ENCODE data around the gene TBX20. TPM values are rescaled to one million over a fixed set of nuclear protein-coding genes. Genes with fewer than 3 reads are reported as not detected.

TBX20 gene
- total and polyA plus RNA-seq, 2 of the 8 experiments (the other 6 are each of a cell fraction or from before 2014, with no cell fraction given): 0.08 to 0.26 TPM

DNA sequence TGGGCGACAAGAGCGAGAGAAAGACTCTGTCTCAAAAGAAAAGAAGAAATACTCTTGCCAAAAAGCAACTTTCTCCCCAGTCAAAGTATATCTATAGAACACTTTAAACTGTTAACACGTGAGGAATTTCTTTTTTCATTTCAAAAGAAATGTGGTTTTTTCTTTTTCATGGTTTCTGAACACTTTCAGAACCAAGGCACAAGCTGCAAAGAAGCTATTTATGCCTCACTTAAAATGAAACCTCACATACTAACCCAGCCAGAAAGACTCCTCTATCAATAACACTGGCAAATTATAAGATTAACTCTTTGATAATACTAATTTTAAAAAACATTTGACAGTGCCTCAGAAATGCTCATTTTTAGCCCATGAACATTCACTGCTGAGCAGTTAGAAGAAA is 20.9 kb downstream of the TBX20 start:
- no peaks in the 10 kb centered on the region for H3K36me3 ChIP-seq (ENCODE audit: control insufficient read depth in 2 of 4, insufficient read depth in 4 of 4, low read length in 3 of 4)

More for the DNA sequence above, 20.9 kb downstream of the TBX20 start:
- Histone ChIP-seq H3K4me3 (ENCODE audit: extremely low read depth in 1 of 4, insufficient read depth in 2 of 4, low read depth in 3 of 4, low read length in 4 of 4) (no peak overlapping the region), H3K23ac (ENCODE audit: insufficient read length) (no peak overlapping the region), H3K4ac (replicated peaks; ENCODE audit: insufficient read length, low read depth, low read length) (no peak overlapping the region), H4K20me1 (replicated peaks in 1 of 2; ENCODE audit: control insufficient read depth in 1 of 2, insufficient read depth in 2 of 2, low read length in 2 of 2) (no peaks in the 10 kb centered on the region), H2AK5ac (ENCODE audit: low read depth, low read length) (no peak overlapping the region), H2BK20ac (ENCODE audit: low read length) (no peak overlapping the region), H2BK12ac (ENCODE audit: low read depth, low read length) (no peak overlapping the region), H3K18ac (ENCODE audit: extremely low read depth, low read length) (no peak overlapping the region), H3K9me3 (ENCODE audit: insufficient read depth in 2 of 2, low read depth in 1 of 2, low read length in 1 of 2) (no peaks in the 10 kb centered on the region), H2BK120ac (replicated peaks; ENCODE audit: low read depth, low read length) (no peak overlapping the region), H4K8ac (ENCODE audit: extremely low read depth, insufficient read depth, low read length) (no peak overlapping the region), H3K79me1 (ENCODE audit: low read depth, low read length) (no peaks in the 10 kb centered on the region), H2AFZ (ENCODE audit: low read length) (no peak overlapping the region), H4K5ac (ENCODE audit: insufficient read length, low read depth, low read length) (no peak overlapping the region), H4K91ac (replicated peaks; ENCODE audit: insufficient read length, low read length) (no peak overlapping the region), H3K23me2 (ENCODE audit: low read depth, low read length) (no peaks in the 10 kb centered on the region), H3K56ac (replicated peaks; ENCODE audit: insufficient read length, low read depth, low read length) (no peak overlapping the region), H3K79me2 (ENCODE audit: control insufficient read depth in 1 of 2, insufficient read depth in 2 of 2, low read length in 2 of 2) (no peaks in the 10 kb centered on the region), H3K4me1 (replicated peaks in 1 of 4; ENCODE audit: control insufficient read depth in 3 of 4, insufficient read depth in 4 of 4, low read length in 3 of 4) (no peaks in the 10 kb centered on the region), H2BK5ac (ENCODE audit: low read depth, low read length) (no peak overlapping the region), H3K27ac (ENCODE audit: low read depth, low read length) (no peak overlapping the region), H3K4me2 (ENCODE audit: insufficient read depth in 1 of 2, low read depth in 2 of 2, low read length in 2 of 2) (no peak overlapping the region), H3K14ac (ENCODE audit: insufficient read length) (no peak overlapping the region), H3K9ac (replicated peaks in 1 of 4; ENCODE audit: extremely low read depth in 1 of 4, low read depth in 3 of 4, low read length in 3 of 4) (no peak overlapping the region), H3K27me3 (replicated peaks in 1 of 4; ENCODE audit: control insufficient read depth in 3 of 4, extremely low read depth in 1 of 4, insufficient read depth in 3 of 4, low read length in 3 of 4) (no peaks in the 10 kb centered on the region), H2BK15ac (ENCODE audit: low read length) (no peak overlapping the region)
- ChIA-PET CTCF (ENCODE audit: partially characterized antibody) (interaction anchor here (1.2 kb wide), 1 partner anchor 10 kb away, joined by 3 read pairs; no protein-coding TSS in a partner anchor), POLR2A (ENCODE audit: partially characterized antibody) (no interaction called here)
- DNase-seq (ENCODE audit: low read depth in 1 of 2, low spot score in 2 of 2) (no peak), FAIRE-seq (no peak)
- TF ChIP-seq SUZ12 (IDR thresholded peaks at IDR 0.05; ENCODE audit: low read length) (no peak), CREB1 (IDR thresholded peaks at IDR 0.05) (no peak), SRF (IDR thresholded peaks at IDR 0.05; ENCODE audit: low read depth, low read length) (no peak), POLR2AphosphoS5 (IDR thresholded peaks at IDR 0.05; ENCODE audit: low read depth, low read length) (no peak), POLR2A (IDR thresholded peaks at IDR 0.05; ENCODE audit: control extremely low read depth in 1 of 2, low read depth in 2 of 2, low read length in 2 of 2) (no peak), SIRT6 (IDR thresholded peaks at IDR 0.05; ENCODE audit: low read length) (no peak), KDM1A (IDR thresholded peaks at IDR 0.05; ENCODE audit: borderline replicate concordance, low read length) (no peak), SP1 (IDR thresholded peaks at IDR 0.05; ENCODE audit: low read depth, low read length) (no peak), NRF1 (IDR thresholded peaks at IDR 0.05; ENCODE audit: low read depth, low read length) (no peak), FOSL1 (IDR thresholded peaks at IDR 0.05; ENCODE audit: insufficient read depth, low read depth, low read length) (no peak), SP4 (IDR thresholded peaks at IDR 0.05; ENCODE audit: low read length) (no peak)
- TF ChIP-seq, protein P1, sequence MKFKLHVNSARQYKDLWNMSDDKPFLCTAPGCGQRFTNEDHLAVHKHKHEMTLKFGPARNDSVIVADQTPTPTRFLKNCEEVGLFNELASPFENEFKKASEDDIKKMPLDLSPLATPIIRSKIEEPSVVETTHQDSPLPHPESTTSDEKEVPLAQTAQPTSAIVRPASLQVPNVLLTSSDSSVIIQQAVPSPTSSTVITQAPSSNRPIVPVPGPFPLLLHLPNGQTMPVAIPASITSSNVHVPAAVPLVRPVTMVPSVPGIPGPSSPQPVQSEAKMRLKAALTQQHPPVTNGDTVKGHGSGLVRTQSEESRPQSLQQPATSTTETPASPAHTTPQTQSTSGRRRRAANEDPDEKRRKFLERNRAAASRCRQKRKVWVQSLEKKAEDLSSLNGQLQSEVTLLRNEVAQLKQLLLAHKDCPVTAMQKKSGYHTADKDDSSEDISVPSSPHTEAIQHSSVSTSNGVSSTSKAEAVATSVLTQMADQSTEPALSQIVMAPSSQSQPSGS (IDR thresholded peaks at IDR 0.05; ENCODE audit: low read length): no peak
- WGBS, 2 experiments (ENCODE audit: extremely low coverage in 1 of 2, insufficient coverage in 1 of 2, insufficient read length in 1 of 2, insufficient replicate concordance in 2 of 2, low coverage in 1 of 2, low lambda C conversion rate in 2 of 2, missing lambda C conversion rate in 1 of 2): 91% methylated on average over 3 of the region's 3 CpGs; no CpG with 5 or more reads in 1 of the 2 experiments

Data from H1 (cell line).